ENCODE measurements around the gene UTS2. TPM values are rescaled to one million over a fixed set of nuclear protein-coding genes. Genes with fewer than 3 reads are reported as not detected.

Gene UTS2
- total RNA-seq, 1 donor from 2014 or later = not detected

- Mint-ChIP-seq H3K4me3 (ENCODE audit: low read depth) (no peak overlapping the region), H3K27ac (no peak overlapping the region), H3K36me3 (ENCODE audit: insufficient read depth) (no peaks in the 10 kb centered on the region), H3K27me3 (no peaks in the 10 kb centered on the region), H3K4me1 (ENCODE audit: low read depth) (no peaks in the 10 kb centered on the region), H3K9me3 (ENCODE audit: low read depth) (no peaks in the 10 kb centered on the region)
- no peak for TF ChIP-seq CTCF (IDR thresholded peaks at IDR 0.05; ENCODE audit: unreplicated experiment)
- no peak for DNase-seq (ENCODE audit: low spot score, unreplicated experiment)
Observed at GRCh38 chr1:7869136-7869920, 16.5 kb upstream of the UTS2 start.

GRCh38 chr1:7868070-7868780 lies 15.4 kb upstream of the UTS2 start:
- H3K27me3 Mint-ChIP-seq = no peaks in the 10 kb centered on the region
- no peaks in the 10 kb centered on the region for H3K36me3 Mint-ChIP-seq (ENCODE audit: insufficient read depth)
- H3K4me3 Mint-ChIP-seq (ENCODE audit: low read depth) = no peak overlapping the region
- DNase-seq (ENCODE audit: low spot score, unreplicated experiment) = no peak
- H3K27ac Mint-ChIP-seq = no peak overlapping the region
- H3K4me1 Mint-ChIP-seq (ENCODE audit: low read depth) = no peaks in the 10 kb centered on the region
- TF ChIP-seq CTCF (IDR thresholded peaks at IDR 0.05; ENCODE audit: unreplicated experiment) = no peak
- H3K9me3 Mint-ChIP-seq (ENCODE audit: low read depth) = no peaks in the 10 kb centered on the region

GRCh38 chr1:7865978-7866377 lies 13.1 kb upstream of the UTS2 start:
- no peak for TF ChIP-seq CTCF (IDR thresholded peaks at IDR 0.05; ENCODE audit: unreplicated experiment)
- H3K27me3 Mint-ChIP-seq = no peaks in the 10 kb centered on the region

GRCh38 chr1:7863756-7864328 lies 11.0 kb upstream of the UTS2 start:
- Mint-ChIP-seq H3K27me3 (no peaks in the 10 kb centered on the region), H3K4me3 (ENCODE audit: low read depth) (no peak overlapping the region), H3K9me3 (ENCODE audit: low read depth) (no peaks in the 10 kb centered on the region), H3K4me1 (ENCODE audit: low read depth) (no peaks in the 10 kb centered on the region), H3K36me3 (ENCODE audit: insufficient read depth) (no peaks in the 10 kb centered on the region), H3K27ac (no peak overlapping the region)
- no peak for DNase-seq (ENCODE audit: low spot score, unreplicated experiment)
- TF ChIP-seq CTCF (IDR thresholded peaks at IDR 0.05; ENCODE audit: unreplicated experiment) = no peak

More at GRCh38 chr1:7865978-7866377, 13.1 kb upstream of the UTS2 start:
- no peaks in the 10 kb centered on the region for H3K36me3 Mint-ChIP-seq (ENCODE audit: insufficient read depth)
- H3K4me1 Mint-ChIP-seq (ENCODE audit: low read depth) = no peaks in the 10 kb centered on the region
- no peaks in the 10 kb centered on the region for H3K9me3 Mint-ChIP-seq (ENCODE audit: low read depth)
- H3K27ac Mint-ChIP-seq = no peak overlapping the region
- DNase-seq (ENCODE audit: low spot score, unreplicated experiment) = no peak
- H3K4me3 Mint-ChIP-seq (ENCODE audit: low read depth) = no peak overlapping the region

- H3K27ac Mint-ChIP-seq = no peak overlapping the region
- H3K4me1 Mint-ChIP-seq (ENCODE audit: low read depth) = no peaks in the 10 kb centered on the region
- DNase-seq (ENCODE audit: low spot score, unreplicated experiment) = no peak
- H3K4me3 Mint-ChIP-seq (ENCODE audit: low read depth) = no peak overlapping the region
- no peaks in the 10 kb centered on the region for H3K9me3 Mint-ChIP-seq (ENCODE audit: low read depth)
- H3K36me3 Mint-ChIP-seq (ENCODE audit: insufficient read depth) = no peaks in the 10 kb centered on the region
- no peak for TF ChIP-seq CTCF (IDR thresholded peaks at IDR 0.05; ENCODE audit: unreplicated experiment)
- no peaks in the 10 kb centered on the region for H3K27me3 Mint-ChIP-seq
Observed at GRCh38 chr1:7862211-7863060, 9.6 kb upstream of the UTS2 start.

Measured in progenitor cell of endocrine pancreas (in vitro differentiated cells).